Subcutaneous abdominal adipose tissue (tissue), 5 donors: ENCODE measurements around the gene SBK1.

Experiments used
- H3K27ac ChIP-seq: one replicate; pipeline ENCODE4 v1.7.0; 2013; ENCODE audit warnings: low read depth, mild to moderate bottlenecking, inconsistent platforms, low read length, moderate library complexity
- H3K27me3 ChIP-seq, 5 donors: one replicate each; pipeline ENCODE4 v1.7.0; 2013; ENCODE audit warnings: low read length in 5 of 5, inconsistent platforms in 1 of 5; ENCODE audit not compliant: control insufficient read depth in 5 of 5, insufficient read depth in 4 of 5
- H3K36me3 ChIP-seq, 5 donors: one replicate each; pipeline ENCODE4 v1.7.0; 2013; ENCODE audit warnings: low read length in 5 of 5; ENCODE audit not compliant: control insufficient read depth in 5 of 5, insufficient read depth in 5 of 5
- H3K4me1 ChIP-seq, 5 donors: one replicate each; pipeline ENCODE4 v1.7.0; 2013; ENCODE audit warnings: low read length in 5 of 5, mild to moderate bottlenecking in 3 of 5, moderate library complexity in 1 of 5; ENCODE audit not compliant: control insufficient read depth in 5 of 5, insufficient read depth in 5 of 5
- H3K4me3 ChIP-seq, 5 donors: one replicate each; pipeline ENCODE4 v1.7.0; 2013; ENCODE audit warnings: low read length in 5 of 5, low read depth in 1 of 5
- H3K9ac ChIP-seq, 5 donors: one replicate each; pipeline ENCODE4 v1.7.0; 2013; ENCODE audit warnings: low read length in 5 of 5, mild to moderate bottlenecking in 4 of 5, moderate library complexity in 3 of 5
- H3K9me3 ChIP-seq, 5 donors: one replicate each; pipeline ENCODE4 v1.7.0; 2013; ENCODE audit warnings: low read length in 5 of 5; ENCODE audit not compliant: control insufficient read depth in 5 of 5
- donor health status: healthy.
- donor health status: healthy.
- donor health status: healthy.
- donor health status: healthy.
- donor health status: healthy.

The SBK1 gene

GRCh38 chr16:28290859-28291254, 1.5 kb upstream of the SBK1 start:
- Histone ChIP-seq H3K9me3 (no peaks in the 10 kb centered on the region), H3K4me3 (no peak overlapping the region), H3K27ac (no peak overlapping the region), H3K4me1 (peaks cover 2 to 18% (median 12%) of the 10 kb centered on the region in 5 donors), H3K9ac (no peak overlapping the region), H3K36me3 (no peaks in the 10 kb centered on the region), H3K27me3 (peaks cover 3 to 36% (median 24%) of the 10 kb centered on the region in 5 donors)

DNA sequence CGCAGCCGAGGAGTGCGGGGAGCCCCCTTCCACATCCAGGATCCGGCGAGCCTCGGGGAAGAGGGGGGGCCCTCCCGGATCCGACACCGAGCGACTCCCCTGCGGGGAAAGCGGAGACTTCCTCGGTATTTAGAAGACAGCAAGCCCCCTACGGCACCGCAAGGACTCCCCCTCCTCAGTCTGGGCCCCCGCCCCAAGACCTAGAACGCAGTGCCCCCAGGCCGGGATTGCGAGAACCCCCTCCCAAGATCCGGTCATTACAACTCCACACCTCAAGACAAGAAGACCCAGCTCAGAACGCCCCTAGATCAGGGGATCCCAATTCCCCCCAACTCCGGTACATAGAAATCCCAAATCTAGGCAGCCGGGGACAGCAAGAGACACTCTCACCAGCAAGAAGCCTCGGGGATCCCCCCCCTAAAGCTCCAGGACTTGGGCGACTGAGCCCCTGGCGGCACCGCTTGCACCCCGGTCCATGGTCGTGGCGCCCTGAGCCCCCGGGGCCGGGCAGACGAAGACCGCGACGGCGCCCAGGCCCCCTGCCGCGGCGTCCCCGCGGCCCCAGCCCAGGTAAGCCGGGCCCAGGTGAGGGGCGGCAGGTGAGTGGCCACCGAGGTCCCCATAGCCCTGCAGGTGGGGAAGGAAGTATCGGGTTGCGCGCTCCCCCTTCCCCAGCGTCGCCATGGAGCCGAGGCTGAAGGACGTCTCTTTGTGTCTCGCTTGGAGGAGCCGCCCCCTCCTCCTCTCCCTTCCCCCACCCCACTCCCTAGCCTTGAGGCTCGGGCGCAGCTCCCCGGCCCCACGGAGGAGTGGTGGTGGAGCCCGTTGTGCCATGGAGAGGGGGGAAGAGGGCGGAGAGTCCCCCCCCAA, 641 bp downstream of the SBK1 start:
- Histone ChIP-seq H3K4me3 (peak overlapping the region; percentile 23 to 62 (median 32)), H3K27me3 (peaks cover 3 to 32% (median 24%) of the 10 kb centered on the region in 5 donors), H3K9me3 (no peaks in the 10 kb centered on the region), H3K36me3 (no peaks in the 10 kb centered on the region), H3K27ac (no peak overlapping the region), H3K4me1 (peaks cover 2 to 18% (median 12%) of the 10 kb centered on the region in 5 donors), H3K9ac (peak overlapping the region in 1 of 5 donors; percentile 26)

DNA sequence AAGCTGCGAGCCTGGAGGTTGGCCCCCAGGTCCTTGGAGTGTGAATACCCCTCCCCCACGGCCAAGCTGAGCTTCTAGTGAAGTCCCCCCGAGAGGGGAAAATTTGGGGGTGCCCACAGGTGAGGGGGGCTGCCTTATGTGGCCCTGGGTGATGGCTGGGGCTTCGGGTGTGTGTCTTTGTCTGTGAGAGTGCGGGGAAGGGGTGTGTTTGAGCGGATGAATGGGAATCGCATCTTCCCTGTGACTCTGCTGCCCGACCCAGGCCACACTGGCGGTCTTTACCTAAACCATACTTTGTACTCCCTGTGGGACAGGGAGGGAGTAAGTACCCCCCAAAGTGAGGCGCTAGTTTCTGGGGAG, 1.3 kb downstream of the SBK1 start:
- H3K4me3 ChIP-seq, result peak overlapping the region in 1 of 5 donors; percentile 62
- H3K9me3 ChIP-seq, result no peaks in the 10 kb centered on the region
- H3K27ac ChIP-seq, result no peak overlapping the region
- no peaks in the 10 kb centered on the region for H3K36me3 ChIP-seq
- peaks cover 2 to 18% (median 12%) of the 10 kb centered on the region in 5 donors for H3K4me1 ChIP-seq
- H3K9ac ChIP-seq, result no peak overlapping the region
- H3K27me3 ChIP-seq, result peaks cover 1 to 30% (median 22%) of the 10 kb centered on the region in 5 donors

DNA sequence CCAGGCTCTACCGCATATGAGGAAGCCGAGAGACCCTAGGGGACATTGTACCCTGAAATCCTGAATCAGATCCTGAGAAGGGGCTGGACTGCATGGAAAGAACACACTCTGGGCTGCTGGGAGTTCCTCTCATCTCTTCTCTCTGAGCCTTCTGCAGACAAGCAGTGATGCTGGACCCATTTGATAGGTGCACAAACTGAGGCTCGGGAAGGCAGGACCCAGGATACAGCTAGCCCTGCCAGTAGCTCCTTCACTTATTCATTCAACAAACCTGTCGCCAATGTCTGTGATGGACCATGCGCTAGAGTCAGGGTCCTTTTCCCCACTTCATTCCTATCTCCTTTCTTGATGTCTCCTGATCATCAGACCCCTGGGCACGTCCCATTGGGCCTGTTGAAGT, 1.9 kb downstream of the SBK1 start:
- Histone ChIP-seq H3K36me3 (no peaks in the 10 kb centered on the region), H3K4me1 (peaks cover 2 to 14% (median 12%) of the 10 kb centered on the region in 5 donors), H3K27me3 (peaks cover 0 to 28% (median 18%) of the 10 kb centered on the region in 5 donors), H3K9me3 (no peaks in the 10 kb centered on the region), H3K9ac (no peak overlapping the region), H3K4me3 (no peak overlapping the region), H3K27ac (no peak overlapping the region)

GRCh38 chr16:28295276-28295675, 3.0 kb downstream of the SBK1 start:
- no peak overlapping the region for H3K27ac ChIP-seq
- H3K4me1 ChIP-seq, result peaks cover 2 to 14% (median 12%) of the 10 kb centered on the region in 5 donors
- no peaks in the 10 kb centered on the region for H3K9me3 ChIP-seq
- no peak overlapping the region for H3K4me3 ChIP-seq
- H3K9ac ChIP-seq, result no peak overlapping the region
- H3K36me3 ChIP-seq, result no peaks in the 10 kb centered on the region
- peaks cover 0 to 28% (median 20%) of the 10 kb centered on the region in 5 donors for H3K27me3 ChIP-seq

GRCh38 chr16:28297308-28297707, 5.0 kb downstream of the SBK1 start:
- Histone ChIP-seq H3K27ac (no peak overlapping the region), H3K9ac (no peak overlapping the region), H3K4me3 (no peak overlapping the region), H3K27me3 (peaks cover 0 to 32% (median 20%) of the 10 kb centered on the region in 5 donors), H3K36me3 (no peaks in the 10 kb centered on the region), H3K4me1 (peaks cover 0 to 9% (median 7%) of the 10 kb centered on the region in 5 donors), H3K9me3 (no peaks in the 10 kb centered on the region)

DNA sequence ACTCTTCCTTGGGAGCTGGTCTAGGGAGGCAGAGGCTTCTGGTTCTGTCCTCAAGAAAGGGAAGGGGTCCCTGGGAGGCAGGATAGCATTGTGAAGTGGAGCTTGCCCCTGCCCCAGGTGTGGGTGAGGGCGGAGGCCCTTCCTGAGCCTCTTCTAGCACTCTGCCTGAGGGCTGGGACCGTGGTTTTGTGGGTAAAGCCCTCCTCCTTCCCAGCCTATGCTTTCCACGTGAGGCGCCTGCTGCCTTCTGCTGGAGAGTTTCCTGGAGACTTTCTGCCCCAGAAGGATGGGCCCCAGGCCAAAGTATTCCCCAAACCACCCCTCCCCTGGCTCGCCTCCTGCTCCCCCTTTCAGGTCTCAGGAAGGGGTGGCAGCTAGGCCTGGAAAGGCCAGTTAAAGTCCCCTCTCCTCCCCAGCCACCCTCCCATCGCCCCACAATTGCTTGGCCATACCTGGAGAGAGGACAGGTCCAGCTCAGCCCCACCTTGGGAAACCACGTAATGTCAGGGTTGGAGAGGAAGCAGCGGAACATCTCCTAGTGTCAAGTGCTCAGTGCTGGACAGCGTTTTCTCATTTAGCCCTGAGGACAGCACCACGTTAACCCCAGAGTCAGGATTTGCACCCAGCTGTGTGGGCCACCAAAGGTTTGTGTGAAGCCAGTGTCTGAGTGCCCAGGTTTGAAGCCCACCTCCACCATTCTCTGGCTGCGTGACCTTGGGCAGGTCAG, 5.6 kb downstream of the SBK1 start:
- H3K9ac ChIP-seq, result no peak overlapping the region
- H3K9me3 ChIP-seq, result no peaks in the 10 kb centered on the region
- H3K4me3 ChIP-seq, result no peak overlapping the region
- H3K36me3 ChIP-seq, result no peaks in the 10 kb centered on the region
- no peak overlapping the region for H3K27ac ChIP-seq
- H3K4me1 ChIP-seq, result peaks cover 0 to 3% (median 3%) of the 10 kb centered on the region in 5 donors
- H3K27me3 ChIP-seq, result peaks cover 0 to 29% (median 20%) of the 10 kb centered on the region in 5 donors

GRCh38 chr16:28298511-28298878, 6.2 kb downstream of the SBK1 start:
- Histone ChIP-seq H3K27ac (no peak overlapping the region), H3K4me1 (no peaks in the 10 kb centered on the region), H3K9ac (no peak overlapping the region)

DNA sequence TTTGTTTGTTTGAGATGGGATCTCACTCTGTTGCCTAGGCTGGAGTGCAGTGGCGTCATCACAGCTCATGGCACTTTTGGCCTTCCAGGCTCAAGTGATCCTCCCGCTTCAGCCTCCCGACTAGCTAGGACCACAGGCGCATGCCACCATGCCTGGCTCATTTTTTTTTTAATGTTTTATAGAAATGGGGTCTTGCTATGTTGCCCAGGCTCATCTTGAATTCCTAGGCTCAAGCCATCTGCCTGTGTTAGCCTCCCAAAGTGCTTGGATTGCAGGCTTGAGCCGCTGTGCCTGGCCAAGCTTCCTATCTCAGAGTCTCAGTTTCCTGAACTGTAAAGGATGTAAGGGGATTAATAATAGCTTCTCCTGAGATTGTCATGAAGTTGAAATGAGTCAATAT, 8.0 kb downstream of the SBK1 start:
- Histone ChIP-seq H3K4me3 (no peak overlapping the region), H3K9me3 (no peaks in the 10 kb centered on the region), H3K4me1 (no peaks in the 10 kb centered on the region), H3K9ac (no peak overlapping the region), H3K36me3 (no peaks in the 10 kb centered on the region), H3K27ac (no peak overlapping the region), H3K27me3 (peaks cover 0 to 7% (median 0%) of the 10 kb centered on the region in 5 donors)

More at GRCh38 chr16:28298511-28298878, 6.2 kb downstream of the SBK1 start:
- peaks cover 0 to 23% (median 15%) of the 10 kb centered on the region in 5 donors for H3K27me3 ChIP-seq
- H3K4me3 ChIP-seq, result no peak overlapping the region
- no peaks in the 10 kb centered on the region for H3K36me3 ChIP-seq
- H3K9me3 ChIP-seq, result no peaks in the 10 kb centered on the region

GRCh38 chr16:28301154-28301553, 8.8 kb downstream of the SBK1 start:
- Histone ChIP-seq H3K27ac (no peak overlapping the region), H3K4me1 (no peaks in the 10 kb centered on the region), H3K36me3 (no peaks in the 10 kb centered on the region), H3K9me3 (no peaks in the 10 kb centered on the region), H3K4me3 (no peak overlapping the region), H3K27me3 (peaks cover 0 to 3% (median 0%) of the 10 kb centered on the region in 5 donors), H3K9ac (no peak overlapping the region)
